IPS DF 19.7 (cell line): Measurements from ENCODE around the gene SPTLC3.
"Not testable (repeated sequence)": the region's sequence is repeated elsewhere in the genome, so short reads cannot be mapped to it uniquely, and the experiment has no call there.

Experiments
- DNase-seq: peaks from one replicate; pipeline ENCODE4 v3.0.0-alpha.2; 2013; ENCODE audit warnings: low read depth, low spot score

The SPTLC3 gene

DNA sequence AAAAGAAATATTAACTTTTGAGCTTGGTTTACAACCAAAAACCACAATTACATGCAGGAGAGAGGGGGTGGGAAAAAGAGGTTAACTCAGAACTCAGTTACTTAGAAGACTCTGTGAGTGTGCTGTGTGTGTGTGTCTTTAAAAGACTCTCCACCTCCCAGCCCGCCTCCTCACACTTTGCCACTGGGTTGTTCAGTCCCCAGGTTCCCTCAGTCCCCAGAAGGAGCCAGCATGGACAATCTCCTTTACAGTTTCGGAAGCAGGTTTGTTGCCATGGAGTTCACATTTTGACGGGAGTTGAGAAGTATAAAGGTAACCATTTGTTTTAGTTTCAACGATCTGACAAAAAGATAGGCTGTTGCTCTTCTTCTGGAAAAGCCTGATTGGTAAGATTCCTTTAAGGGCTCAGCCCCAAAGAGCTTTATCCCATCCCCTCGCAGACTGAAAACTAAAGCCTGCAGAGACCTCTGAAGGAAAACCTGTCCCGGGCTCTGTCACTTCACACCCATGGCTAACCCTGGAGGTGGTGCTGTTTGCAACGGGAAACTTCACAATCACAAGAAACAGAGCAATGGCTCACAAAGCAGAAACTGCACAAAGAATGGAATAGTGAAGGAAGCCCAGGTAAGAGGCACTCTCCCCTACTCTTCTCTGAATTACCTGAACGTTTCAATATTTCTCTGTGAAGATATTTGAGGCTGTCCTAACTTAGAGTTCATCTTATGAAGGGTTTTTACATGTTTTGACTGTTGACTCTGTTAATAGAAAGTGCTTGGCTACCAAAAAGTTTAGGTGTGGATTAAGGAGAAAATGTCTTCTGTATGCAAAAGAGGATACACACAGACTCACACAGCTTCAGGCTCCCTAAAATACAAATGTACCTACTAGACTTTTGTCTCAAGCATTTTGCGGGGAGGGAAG is at the start of gene SPTLC3:
Gene SPTLC3, plus strand, starts transcription at position 212 of the 921 bp plus-strand sequence. Its CDS starts 296 bp downstream, at position 508.
- no peak for DNase-seq

DNA sequence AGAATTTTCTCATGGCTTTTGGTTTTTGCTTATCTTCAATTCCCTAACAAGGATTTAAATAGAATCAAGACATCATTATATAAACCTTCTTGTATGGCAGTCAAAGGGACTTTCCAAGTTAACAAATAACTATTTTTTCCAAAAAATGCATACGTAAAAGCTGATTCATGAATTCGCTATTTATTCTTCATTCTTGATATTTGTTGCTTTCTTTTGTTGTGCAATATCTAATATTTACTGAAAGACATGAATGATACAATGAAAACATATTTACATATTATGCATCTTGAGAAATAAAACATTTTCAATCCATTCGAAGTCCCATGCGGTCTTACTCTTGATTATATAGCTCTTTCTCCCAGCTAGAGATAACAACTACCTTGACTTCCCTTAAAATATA is 47.0 kb upstream of the SPTLC3 start:
- no peak for DNase-seq

DNA sequence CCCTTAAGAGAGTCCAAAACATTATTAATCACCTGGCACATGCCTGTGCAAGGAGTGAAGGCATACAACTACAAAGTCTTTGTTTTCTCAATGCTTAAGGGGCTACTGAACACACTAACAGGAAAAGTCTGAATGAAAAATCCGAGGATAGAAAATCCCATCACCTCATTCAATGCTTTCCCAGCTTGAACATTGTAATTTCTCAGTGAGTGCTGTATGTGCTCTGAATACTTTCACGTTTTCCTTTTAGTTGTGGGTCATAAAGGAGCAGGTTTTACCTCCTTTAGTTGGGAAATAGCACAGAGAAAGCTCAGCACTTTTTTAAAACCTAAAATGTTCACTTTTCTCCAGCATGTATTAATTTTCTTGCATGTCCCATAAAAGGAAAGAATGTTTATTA is 45.9 kb upstream of the SPTLC3 start:
- no peak for DNase-seq

DNA sequence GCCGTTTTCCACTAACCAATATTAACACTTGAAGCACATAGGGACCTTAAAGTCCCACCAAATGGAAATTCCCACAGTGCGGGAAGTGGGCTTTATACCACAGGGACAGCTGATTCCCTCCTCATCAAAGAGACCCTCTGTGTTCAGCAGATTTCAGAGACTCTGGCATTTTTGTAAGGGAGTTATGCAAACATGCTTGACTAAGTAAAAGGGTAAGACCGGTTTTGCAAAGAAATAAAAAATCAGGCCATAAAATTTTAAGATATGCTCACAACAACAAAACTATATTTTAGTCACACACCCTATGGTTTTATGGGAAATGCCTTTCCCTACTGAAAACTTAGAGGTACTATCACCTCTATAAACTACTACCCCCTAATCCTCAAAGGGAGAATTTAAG is 45.4 kb upstream of the SPTLC3 start:
- no peak for DNase-seq

DNA sequence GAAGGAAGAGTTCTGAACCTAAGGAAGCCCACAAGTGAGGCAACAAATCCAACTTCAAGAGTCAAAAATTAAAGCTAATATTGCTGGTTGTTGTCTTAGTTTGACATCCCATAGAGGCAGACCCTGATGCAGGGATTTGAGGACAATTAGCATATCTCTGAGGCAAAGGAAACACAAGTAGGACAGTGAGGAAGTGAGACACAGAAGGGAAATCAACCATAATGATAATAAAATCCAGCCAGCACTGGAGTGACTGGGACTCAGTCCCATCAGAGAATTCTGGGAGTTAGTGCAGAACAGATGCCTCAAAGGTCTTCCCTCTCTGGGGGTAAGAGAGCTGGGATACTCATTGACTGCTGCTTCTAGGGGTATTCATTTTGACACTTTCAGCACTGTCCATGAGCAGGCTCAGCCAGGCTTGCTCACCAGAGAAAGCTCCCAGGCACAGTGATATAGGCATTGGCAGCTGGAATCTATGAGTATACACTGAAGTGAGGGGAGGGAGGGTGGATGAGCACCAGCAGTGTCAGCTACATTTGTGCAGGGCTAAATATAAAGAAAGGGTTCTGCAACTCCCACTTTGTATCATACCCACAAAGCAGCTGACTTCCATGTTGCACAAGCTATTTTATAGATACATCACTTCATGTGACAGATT is 43.4 kb upstream of the SPTLC3 start:
- DNase-seq = no peak

DNA sequence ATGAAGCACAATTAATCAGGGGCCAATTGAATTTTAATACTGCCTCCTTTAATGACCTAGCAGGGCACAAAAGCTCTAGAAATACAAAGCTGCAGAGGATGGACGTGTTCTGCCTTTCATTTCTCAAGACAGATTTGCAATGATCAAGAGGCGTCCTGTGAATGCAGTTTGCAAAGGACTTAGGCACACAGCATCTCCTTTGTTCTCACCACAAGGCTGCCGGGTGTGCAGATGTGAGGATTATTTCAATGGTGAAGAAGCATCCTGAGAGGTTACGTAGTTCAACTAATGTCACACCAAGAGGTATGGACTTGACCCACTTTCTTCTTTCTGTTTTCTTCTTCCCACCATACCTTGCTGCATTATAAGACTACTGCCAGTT is 42.9 kb upstream of the SPTLC3 start:
- DNase-seq = no peak

DNA sequence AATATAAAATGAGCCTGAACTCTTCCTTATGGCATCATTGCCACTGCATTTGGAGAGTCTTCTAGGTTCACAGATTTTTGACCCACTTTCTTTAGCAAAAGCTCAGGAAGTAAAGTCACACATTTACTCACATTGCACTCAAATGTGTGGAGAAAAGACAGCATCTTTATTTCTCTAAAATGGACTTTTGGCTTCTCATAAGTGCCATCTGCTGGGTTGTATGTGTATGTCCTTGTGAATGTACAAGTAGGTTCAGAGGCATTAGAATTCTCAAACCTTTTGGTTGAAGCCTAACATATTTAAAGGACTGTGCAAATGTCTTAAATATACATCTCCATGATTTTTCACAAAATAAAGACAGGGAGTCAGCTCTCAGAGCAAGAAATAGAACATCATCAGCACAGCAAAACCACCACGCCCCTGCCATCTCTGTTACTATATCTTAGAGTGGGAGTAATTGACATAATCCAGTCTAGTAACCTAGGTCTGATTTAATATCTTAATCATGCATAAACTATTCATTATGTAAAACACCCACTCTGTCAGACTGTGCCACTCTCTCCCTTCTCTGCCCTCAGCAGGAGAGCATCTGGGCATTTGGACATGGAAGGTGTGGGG is 42.2 kb upstream of the SPTLC3 start:
- DNase-seq = no peak

DNA sequence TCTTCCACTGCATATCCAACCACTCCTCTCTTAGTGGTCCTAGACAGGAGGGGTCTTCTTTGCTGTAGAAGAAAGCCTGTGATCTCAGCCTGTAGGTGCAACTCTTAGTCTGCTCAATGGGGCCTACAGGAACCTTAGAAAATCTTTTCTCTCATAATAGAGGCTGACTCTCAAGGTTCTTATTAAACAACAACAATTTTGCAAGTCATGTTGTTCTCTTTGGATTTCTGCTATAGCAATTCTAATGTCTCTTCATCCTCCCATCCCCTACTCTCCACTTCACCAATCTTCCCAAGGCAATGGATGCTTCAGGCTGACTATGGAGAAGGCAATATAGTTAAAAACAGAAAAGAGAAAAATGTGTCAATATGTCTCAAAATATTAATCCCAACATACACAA is 40.8 kb upstream of the SPTLC3 start:
- DNase-seq = no peak

DNA sequence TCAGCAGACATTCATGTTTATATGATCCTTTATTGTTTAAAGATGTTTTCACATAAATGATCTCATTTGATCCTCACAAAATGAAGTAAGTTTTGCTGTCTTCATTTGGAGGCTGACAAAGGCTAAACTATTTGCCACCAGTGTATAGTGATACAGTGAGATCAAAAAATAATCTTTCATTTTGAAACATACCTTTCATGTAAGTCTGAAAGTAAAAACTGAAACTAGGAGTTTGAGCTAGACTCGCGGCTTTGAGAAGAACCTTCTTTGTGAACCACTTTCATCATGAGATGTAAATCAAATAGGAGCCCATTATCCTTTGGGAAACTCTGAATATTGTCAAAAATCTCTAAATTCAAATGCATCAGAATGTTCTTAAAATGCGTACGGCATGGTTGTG is 40.3 kb upstream of the SPTLC3 start:
- DNase-seq = no peak

DNA sequence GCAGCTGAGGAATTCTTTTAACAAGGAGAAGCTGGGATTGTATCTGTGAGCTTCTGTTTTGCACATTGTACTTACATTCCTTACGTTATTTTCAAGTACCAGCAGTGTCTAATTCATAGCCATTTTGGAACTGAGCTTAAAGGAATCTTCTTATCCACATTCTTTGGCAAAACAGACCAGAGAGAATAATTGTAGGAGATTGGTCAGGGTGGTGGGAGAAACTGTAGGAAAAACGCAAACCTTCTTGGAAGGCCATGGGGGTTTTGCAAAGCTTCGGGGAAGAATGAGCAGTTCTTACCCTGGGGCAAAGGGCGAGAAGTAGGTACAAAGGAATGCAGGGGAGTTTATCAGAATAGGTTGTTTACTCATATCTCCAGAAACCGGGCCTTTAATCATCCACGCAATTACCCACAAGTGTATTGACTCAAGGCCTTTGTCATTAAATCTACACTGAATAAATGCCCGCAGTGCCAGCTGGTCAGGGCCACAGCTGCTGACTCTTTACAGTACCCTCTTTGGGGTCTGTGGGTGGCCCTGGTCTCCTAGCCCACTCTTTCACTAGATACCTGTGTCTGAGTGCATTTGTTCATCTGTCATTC is 39.6 kb upstream of the SPTLC3 start:
- no peak for DNase-seq

DNA sequence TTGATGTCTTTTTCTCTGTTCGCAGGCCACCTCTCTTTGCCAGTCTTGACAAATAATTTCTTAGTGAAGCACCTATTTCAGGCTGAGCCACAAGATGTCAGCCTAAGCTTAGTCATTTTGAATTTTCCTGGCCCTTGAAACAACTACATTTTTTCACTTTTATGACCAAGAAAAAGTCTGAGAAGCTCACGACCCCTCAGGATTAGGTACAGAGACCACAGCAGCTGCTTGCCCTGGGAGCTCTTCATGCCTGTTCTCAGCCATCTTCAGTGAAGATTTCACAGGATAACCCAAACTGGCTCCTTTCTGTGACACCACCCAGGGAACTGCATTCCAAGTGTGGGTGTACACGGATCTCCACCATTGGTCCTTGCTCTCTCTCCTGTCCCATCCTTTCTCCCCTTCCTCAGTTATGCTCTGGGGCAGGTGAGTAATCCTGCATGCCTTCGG is 38.4 kb upstream of the SPTLC3 start:
- DNase-seq = no peak

DNA sequence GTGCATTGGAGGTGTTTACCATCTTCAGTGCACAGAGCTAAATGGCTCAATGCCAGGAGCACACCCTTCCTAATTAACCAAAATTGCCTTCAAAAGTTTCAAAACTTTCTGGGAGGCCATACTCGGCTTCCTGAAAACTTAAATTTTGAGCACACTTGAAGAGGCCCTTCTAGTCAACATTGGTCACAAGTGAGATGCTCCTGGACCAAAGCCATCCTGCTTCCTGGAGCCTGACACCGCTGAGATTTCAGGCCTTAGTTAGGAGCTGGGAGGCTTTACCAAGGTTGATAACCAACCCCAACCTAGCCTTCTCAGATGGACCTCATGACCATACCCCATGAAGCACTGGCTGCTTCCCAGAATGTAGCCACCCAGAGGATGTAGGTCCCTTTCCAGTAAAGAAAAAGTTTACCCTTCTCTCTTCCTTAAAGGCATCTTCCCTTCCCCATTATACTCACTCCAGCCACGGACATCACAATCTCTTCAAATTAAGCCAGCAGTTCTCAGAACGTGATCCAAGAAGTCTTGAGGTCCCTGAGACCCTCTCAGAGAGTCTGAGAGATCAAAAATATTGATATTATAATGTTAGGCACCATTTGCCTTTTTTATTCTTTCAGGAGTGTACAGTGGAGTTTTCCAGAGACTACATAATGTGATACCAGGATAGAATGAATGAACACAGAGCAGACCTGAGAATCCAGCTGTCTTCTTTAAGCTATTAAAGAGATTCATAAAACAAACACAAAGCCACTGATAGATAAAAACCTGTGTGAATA is 32.8 kb upstream of the SPTLC3 start:
- DNase-seq = no peak

DNA sequence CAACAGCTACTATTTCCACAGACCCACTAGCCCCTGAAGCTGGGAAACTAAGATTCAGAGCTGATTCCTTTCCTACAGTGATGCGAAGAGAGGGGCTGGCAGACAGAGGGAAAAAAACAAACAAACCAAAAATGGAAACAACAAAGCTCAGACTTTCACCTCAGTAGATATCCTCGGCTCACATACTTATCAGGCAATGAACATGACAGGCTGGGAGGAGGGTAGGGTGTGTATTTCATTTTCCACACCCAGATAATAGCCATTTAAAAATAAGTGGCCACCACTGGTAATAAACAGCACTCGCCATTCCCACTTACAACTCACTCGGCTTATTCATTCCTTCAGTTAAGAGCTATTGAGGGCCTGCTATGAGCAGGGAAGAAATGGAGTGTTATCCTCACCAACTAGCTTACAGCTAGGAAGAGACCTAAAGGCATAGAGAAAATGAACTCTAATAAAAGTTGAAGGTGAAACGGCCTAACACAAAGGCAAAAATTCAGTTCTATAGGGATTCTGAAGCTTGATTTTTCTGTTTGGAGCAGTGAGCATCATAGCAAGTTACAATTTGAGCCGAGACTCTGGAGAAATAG is 32.0 kb upstream of the SPTLC3 start:
- DNase-seq = no peak

DNA sequence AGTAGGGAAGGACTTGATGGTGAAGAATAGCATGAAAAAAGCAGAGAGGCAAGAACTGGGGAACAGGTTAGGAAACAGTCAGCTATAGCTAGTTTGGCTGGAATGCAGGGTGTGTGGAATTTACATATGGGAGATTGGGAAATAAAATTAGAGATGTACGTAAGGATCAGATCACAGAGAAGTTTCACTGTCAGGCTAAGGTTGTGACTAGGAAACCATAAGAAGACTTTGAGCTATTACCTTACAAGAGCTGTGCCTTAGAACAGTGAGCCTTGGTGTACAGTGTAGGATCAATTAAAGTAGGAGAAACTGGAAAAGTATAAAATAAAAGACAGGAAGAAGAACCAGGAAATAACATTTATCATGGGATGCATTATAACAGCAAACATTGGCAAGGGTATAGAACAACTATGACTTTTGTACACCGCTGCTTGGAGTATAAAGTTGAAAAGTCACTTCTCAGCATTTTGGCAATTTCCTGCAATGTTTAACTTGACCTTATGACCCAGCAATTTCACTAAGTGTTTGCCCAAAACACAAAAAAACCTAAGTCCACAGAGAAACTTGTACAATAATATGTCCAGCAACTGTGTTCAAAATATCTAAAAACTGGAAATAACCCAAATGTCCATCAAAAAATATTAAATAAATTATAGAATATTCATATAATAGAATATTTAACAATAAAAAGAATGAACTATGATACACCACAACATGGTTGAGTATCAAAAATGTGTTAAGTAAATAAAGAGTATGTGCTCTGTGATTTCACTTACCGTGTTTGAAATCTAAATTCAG is 31.2 kb upstream of the SPTLC3 start:
- no peak for DNase-seq

DNA sequence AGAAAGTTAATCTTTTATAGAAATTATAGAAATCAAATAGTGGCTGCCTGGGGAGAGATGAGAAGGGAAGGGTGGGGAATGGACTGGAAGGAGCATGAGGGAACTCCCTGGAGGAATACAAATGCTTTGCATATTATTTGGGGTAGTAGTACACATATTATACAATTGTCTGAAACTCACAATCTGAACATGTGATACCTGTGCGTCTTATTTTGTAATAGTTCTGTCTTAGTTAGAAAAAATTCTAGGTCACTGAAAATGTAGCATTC is 30.7 kb upstream of the SPTLC3 start:
- no peak for DNase-seq

DNA sequence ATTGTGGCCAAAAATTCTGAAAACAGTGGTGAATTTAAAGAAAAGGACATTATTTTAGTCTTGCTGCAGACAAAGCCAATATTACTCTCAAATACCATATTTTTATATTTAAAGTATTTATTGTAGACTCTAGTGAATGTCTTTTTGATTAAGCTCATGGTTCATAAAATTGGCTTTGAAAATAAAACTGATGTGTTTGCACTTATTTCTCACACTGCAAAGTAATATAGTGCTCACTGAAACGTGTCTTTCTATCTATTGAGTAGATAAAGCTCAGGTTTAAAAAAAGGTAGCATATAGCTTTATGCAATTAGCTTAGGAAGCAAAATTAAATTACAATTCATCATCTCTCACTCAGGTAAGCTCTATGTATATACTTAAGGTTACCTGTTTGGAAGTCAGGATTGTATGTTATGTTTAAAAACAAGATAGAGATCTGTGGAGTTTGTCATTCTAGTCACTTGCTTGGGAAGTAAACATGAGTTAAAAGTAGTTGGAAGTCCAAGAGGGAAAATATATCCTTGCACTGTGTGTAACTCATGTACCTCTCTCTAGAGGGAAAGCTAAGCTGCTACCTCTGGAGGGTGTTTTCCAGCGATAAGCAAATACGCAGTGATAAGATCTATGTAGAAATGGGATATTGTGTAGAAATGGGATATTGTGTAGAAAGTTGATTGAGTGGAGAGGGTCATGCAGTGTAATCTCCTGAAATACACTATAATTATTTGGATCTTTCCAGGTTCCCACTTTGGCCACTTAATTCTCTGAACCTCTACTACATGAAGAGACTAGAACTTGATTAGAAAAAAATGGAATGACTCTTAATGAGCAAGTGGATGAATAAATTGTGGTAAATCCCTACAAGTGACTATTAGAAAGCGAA is 29.9 kb upstream of the SPTLC3 start:
- no peak for DNase-seq

DNA sequence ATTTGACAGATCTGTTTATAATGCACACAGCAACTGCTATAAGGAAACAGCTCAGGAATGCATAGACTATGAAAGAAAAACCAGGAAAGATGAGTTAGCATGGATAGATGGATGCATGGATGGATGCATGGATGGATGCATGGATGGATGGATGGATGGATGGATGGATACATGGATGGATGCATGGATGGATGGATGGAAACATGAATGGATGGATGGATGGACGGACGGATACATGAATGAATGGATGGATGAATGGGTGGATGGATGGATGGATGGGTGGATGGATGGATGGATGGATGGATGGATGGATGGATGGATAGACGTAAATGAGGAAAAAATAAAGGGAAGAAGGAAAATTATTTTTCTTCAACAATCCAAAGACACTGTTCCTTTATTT is 29.1 kb upstream of the SPTLC3 start:
- DNase-seq = not testable (repeated sequence)

DNA sequence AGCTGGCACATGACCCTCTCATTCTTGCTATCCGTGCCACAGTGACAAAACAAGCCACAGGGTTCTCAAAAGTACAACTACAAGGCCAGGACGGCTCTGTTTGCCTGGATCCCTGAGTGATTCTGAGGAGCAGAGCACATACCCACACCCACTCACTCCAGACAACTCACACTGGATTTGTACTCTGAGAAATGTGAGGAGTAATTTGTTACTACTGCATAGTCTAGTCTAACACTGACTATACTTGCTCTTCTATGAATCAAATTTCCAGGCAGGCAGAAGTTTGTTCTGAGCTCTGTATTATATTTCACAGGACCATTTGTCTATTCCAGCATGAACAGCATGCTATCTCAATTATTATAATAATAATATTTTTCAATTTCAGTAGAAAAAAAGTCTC is 26.7 kb upstream of the SPTLC3 start:
- no peak for DNase-seq

DNA sequence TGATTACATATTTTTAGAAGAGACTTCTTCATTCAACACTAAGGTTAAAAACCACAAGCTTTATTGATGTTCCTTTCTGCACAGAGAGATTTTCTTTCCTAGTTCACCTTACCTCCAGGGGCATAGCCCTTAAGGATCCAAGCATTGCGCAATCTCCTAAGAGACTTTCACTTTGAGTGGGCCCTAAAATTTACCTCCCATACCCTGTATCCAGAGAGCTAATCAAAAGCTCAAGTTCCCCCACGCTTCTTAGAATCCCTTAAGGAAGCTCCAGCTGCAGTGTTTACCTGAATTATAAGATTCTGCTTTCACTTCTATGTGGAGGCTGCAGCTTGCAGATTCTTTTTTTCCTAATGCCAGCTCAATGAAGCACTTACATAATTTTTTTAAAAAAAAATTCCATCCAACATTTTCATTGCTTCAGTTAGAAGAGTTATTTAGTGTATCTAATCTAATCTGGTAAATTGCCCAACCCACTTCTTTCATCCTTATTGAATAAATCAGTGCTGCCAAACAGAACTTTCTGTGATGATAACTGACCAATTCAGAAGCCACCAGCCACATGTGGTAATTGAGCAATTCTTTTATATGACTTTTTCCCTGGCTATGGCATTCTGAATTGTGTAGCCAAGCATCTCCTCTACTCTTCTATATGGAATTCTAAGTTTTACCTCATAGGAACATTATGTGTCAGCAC is 24.6 kb upstream of the SPTLC3 start:
- no peak for DNase-seq
